DMS 273 (cell line): ENCODE data around the gene CT47C1.
"Not testable (repeated sequence)": the region's sequence is repeated elsewhere in the genome, so short reads cannot be mapped to it uniquely, and the experiment has no call there.

Experiments
- DNase-seq: peaks from one replicate; lab custom pipeline; 2025; ENCODE audit not compliant: unreplicated experiment; lab: John Stamatoyannopoulos, UW

The CT47C1 gene

DNA sequence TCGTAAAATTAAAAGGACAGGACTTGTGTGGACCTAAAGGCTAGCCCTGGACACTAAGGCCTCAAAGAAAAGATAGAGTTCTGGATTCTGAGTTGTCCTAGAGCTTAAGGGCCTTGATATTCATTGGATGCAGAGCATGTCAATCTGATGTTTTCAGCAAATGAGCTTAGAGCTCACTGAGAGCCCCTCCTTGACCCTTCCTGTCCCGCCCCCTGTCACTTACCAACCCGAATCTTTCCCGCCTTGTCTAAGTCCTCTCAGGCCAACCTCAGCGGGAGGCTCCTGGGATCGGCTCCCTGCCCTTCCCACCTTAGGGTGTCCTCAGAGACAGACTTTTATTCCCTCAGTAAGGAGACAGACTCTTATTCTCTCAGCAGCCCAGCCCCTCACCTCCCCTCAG, at the start of gene CT47C1:
TSS of gene CT47C1 (plus strand) at position 250 of the 400 bp plus-strand sequence. CDS start 233 bp downstream, outside the sequence.
- no peak for DNase-seq

DNA sequence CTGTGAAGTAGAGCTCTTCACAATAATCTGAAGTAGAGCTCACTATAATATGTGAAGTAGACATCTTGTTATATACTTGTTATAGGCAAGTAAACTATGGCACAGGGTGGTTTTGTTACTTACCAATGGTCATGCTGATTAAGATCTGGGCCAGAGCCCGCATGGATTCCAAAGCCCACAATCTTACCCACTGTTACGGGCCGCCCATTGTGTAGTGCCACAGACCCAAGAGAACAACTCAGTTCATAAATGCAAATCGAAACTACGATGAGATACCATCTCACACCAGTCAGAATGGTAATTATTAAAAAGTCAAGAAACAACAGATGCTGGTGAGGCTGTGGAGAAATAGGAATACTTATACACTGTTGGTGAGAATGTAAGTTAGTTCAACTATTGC, 46.9 kb upstream of the CT47C1 start:
- no peak for DNase-seq

DNA sequence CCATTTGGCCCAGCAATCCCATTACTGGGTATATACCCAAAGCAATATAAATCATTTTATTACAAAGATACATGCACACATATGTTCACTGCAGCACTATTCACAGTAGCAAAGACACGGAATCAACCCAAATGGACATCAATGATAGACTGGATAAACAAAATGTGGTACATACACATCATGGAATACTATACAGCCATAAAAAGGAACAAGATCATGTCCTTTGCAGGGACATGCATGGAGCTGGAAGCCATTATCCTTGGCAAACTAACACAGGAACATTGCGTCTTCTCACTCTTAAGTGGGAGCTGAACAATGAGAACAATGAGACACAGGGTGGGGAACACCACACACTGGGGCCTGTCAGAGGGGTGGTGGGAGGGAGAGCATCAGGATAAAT, 46.4 kb upstream of the CT47C1 start:
- not testable (repeated sequence) for DNase-seq

DNA sequence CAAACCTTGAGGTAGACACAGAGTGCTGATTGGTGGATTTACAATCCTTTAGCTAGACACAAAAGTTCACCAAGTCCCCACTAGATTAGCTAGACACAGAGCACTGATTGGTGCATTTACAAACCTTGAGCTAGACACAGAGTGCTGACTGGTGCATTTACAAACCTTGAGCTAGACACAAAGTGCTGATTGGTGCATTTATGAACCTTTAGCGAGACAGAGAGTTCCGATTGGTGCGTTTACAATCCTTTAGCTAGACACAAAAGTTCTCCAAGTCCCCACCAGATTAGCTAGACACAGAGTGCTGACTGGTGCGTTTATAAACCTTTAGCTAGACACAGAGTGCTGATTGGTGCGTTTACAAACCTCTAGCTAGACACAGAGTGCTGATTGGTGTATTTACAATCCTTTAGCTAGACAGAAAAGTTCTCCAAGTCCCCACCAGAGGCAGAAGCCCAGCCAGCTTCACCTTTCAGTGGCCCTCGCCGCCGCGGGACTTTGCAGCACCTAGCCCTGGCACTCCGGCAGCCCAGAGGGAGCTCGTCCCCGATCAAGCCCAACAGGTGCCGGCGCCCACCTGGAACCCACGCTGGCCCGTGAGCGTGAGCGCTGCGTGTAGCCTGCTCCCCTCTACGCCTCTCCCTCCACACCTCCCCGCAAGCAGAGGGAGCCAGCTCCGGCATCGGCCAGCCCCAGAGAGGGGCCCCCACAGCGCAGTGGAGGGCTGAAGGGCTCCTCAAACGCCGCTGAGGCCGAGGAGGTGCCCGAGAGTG, 44.6 kb upstream of the CT47C1 start:
- not testable (repeated sequence) for DNase-seq

DNA sequence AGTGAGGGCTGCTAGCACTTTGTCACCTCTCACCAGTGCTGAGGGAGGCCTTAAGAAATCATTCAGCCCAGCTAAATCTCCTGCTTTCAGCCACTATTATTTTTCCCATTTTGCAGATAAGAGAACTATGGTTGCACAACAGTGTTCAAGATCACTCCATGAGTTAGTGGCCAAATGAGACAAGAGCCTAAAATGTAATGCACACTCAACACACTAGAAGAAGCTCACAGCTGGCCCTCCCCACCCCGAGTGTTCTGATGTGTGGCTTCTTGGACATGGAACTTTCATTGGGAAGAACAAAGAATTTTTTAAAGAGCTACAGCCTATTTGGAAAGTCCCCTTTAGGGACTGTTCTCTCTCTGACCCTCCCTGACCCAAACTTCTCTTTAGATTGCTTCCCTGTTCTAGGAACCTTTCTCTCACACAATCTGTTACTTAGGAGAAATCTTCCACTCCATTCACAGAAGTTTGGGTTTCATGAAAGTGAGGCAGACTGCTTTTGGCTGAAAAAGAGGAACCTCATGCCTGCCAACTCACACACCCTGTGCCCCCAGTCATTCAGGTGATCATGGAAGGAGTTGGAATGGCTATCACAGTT, 44.0 kb upstream of the CT47C1 start:
- DNase-seq: no peak

GRCh38 chrX:119029656-119030055, 43.1 kb upstream of the CT47C1 start:
- DNase-seq: not testable (repeated sequence)

DNA sequence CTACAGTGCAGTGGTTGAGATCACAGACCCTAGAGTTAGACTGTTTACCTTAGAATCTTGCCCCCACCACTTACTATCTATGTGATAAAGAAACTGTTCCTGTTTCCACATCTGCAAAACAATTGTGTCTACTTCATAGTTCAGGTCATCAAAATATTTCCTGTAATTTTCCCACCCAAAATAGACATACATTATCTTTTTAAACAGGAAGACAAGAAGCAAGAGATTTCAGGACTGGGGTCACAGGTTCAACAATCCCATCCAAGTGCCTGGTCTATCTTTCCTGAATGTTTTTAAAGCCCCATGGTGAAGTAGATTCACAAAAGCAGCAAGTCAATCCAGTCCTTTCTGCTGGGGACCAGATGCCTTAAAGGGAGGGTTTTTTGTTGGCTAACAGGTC, 41.8 kb upstream of the CT47C1 start:
- DNase-seq: no peak

DNA sequence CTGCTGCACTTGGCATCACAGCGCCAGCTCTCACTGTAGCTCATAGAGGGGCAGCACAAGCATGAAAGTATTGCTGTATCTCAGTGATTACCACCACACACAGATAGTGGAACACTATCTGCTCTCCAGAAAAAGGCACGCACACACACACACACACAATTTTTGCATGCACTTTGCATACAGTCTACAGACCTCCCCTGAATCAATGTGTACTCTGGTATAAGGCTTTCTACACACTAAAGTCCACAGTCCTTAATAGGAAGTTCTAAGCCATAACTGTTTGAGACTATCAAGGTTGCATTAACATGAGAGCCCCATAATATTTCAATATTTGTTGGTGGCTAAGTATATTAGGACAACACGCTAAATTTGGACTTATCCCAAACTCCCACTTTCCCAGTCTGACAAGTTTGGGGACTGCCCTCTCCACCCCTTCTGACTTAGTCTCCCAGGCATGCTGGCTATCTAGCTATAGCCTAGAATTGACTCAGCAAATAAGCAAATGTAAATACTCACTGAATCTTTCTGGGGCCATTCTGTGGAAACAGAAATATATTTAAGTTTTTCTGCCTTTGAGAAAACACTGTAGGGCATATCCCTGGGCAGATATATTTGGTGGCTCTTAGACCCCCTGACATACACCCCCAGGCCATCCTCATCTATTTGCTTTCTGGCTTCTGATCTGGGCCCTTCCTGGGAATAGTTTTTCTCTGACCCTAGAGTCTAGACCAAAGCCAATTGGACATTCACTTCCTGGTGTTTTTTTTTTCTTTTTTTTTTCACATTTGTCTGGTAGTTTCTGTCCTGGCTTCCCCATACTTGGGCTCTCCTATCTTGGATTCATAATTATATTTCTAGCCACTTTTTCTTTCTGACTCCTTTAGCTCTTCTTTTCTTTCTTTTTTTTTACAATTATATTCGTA, 36.4 kb upstream of the CT47C1 start:
- DNase-seq: no peak

- DNase-seq: no peak
These were observed 32.4 kb upstream of the CT47C1 start for GRCh38 chrX:119040432-119040831.

GRCh38 chrX:119041175-119041574, 31.6 kb upstream of the CT47C1 start:
- no peak for DNase-seq

DNA sequence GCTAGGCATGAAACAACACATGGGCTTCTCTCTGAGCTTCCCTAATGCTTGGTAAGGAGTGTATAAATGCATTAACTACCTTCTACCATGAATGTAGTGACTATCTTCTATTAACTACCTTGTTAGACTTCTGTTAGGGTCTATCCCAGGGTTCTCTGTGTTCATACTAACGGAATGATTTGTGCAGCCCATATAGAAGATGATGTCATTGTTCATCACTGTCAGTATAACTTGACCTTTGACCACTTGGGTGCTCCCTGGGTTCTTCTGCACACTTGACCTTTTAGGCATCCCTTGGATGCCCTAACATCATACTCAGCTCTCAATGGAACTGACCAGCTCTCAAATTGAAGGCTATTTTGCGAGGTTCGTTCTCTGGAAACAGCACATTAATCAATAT, 30.8 kb upstream of the CT47C1 start:
- no peak for DNase-seq

GRCh38 chrX:119042996-119043395, 29.8 kb upstream of the CT47C1 start:
- DNase-seq: no peak

DNA sequence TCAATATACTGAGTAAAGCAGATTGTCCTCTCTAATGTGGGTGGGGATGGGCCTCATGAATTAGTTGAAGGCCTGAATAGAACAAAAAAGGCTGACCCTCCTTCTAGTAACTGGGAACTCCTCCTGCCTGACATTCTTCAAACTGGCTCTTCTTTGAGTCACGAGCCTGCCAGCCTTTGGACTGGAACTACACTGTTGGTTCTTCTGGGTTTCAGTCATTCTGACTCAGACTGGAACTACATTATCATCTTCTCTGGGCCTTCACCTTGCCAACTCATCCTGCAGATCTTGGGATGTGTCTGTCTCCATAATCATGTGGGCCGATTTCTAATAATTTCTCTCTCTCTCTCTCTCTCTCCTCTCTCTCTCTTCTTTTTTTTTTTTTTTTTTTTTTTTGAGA, 26.9 kb upstream of the CT47C1 start:
- no peak for DNase-seq

DNA sequence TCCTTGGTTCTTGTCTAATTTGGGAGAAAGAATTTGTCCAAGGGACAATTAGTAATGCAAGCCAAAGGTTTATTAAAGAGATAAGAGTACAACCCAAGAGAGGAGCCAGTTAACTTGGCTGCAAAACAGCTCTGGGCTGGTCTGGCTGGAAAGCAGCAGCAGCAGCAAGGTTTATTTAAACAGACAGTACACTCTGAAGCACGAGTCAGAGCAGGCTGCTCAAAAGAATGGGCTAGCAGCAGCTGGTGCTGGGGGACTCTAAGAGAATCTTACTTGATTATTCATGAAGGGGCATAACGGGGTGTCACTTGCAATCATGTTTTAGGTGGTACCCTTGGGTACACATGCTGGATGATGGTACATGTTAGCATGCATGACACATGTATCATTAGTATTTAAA, 17.1 kb upstream of the CT47C1 start:
- no peak for DNase-seq

DNA sequence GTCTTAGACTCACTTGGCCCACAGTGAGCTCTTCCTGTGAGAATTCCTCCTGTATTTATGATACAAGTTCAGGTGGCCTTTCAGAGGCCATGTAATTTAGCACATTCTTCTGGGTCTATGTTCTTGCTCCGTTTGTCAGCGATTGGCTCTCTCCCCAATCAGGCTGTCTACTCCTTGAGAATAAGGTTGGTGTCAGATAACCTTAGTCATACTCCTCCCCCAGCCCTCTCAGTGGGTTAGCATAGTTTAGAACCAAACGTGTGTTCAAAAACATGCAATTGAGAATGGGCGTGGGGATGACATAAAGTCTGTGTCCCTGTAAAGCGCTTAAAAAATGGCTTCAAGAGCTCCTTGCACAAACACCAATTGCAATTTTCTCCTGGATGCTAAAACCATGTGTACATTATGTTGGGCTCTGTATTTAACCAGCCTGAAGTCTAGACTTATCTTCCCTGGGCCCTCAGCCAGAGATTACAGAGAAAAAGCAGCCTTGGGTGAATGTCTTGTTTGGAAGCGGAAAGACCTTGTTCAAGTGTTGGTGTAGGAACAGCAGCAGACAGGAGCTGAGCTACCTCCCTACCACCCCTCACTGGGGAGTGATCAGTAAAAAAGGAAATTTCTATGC, 9.9 kb upstream of the CT47C1 start:
- DNase-seq: peak; percentile 25

DNA sequence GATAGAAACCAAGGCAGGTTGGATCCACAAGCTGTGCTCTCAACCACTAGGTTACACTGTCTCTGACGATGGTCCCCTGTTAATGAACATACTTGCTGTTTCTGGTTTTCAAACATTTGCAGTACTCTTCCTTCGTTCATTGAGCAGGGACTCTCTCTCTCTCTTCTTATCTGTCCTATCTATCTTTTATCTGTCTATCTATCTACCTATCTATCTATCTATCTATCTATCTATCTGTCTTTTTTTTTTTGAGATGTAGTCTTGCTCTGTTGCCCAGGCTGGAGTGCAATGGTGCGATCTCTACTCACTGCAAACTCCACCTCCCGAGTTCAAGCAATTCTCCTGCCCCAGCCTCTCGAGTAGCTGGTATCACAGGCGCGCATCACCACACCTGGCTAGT, 9.4 kb upstream of the CT47C1 start:
- DNase-seq: no peak

DNA sequence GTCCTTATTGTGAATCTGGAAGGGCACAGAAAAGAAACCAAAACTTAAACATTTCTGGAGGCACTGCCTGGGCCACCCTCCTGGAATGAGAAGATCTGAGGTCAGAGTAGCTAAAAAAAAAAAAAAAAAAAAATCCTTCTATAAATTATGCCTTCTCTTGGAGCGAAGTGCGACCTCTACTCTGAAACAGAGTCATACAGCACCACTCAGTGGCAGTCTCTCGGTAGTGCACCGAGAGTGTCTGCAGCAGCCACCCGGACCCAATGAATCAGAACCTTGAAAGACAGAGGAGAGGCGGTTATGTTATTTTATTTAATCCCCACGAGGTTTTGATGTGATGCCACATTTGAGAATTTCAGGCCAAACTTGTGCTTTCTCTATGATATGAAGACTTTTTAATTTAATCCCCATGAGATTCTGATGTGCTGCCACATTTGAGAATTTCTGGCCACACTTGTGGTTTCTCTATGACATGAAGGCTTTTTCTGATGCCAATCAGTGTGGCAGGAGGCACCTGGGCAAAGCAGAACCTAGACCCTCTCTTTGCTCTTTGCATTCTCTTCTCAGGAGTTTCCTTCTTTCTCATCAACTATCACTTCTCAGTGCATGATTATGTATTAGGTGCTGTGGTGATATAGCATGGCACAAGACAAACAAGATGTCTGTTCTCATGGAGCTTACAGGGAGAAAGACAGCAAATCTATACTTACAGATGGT, 5.6 kb upstream of the CT47C1 start:
- peak; percentile 77 for DNase-seq

DNA sequence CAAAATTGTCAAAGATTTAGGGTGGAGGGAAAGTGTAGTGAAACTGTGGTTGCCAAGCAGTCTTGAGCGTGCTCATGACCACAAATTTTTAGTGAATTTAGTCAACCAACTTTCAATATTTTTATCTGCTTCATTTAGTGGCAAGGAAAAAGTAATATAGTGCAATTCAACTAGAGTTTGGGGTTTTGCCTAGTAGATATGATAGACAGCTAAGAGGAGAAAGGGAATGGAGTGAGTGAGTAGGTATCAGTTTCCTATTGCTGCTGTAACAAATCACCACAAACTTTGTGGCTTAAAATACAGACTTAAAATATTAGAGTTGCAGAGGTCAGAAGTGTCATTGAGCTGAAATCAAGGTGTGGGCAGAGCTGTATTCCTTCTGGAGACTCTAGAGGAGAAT, 3.7 kb upstream of the CT47C1 start:
- no peak for DNase-seq

- DNase-seq: no peak
These were observed 3.0 kb upstream of the CT47C1 start for GRCh38 chrX:119069762-119070161.

DNA sequence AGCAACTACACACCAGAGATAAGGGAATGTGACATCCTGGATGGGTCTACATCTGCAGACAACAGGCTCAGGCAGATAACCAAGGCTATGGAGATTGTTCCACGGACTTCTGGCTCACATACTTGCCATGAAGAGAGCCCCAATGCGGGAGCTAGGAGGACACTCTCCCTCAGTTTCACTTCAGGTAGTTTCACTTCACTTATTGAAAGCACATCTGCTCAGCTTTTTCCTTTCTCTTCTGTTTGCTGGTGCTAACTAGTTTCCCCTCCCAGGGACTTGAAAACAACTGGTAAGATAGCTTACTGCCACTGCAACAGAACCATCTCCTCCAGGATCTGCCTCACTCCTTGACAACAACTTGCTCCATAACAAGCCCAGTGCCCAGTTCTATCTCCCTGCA, 1.4 kb upstream of the CT47C1 start:
- no peak for DNase-seq
